ENCODE measurements around the gene CD22. TPM values are rescaled to one million over a fixed set of nuclear protein-coding genes. Genes with fewer than 3 reads are reported as not detected.

The CD22 gene
- total and polyA plus RNA-seq, 2 experiments from 2014 or later, result 0.51 TPM; not detected in 1

GRCh38 chr19:35395382-35396199 is 66.6 kb downstream of the CD22 start:
- Histone ChIP-seq H3K4me3 (no peak overlapping the region), H3K36me3 (no peaks in the 10 kb centered on the region), H3K27me3 (no peaks in the 10 kb centered on the region), H3K27ac (peak overlapping the region; percentile 58), H3K9me3 (ENCODE audit: low read depth) (no peaks in the 10 kb centered on the region), H3K4me1 (ENCODE audit: low read depth) (peaks cover 10% of the 10 kb centered on the region)
- TF ChIP-seq CTCF (IDR thresholded peaks at IDR 0.05; ENCODE audit: low read depth, low read length), result no peak
- DNase-seq (ENCODE audit: low read depth in 1 of 2, low spot score in 1 of 2), result peak in 1 of 2 donors; percentile 18

- no peak for TF ChIP-seq CTCF (IDR thresholded peaks at IDR 0.05; ENCODE audit: low read depth, low read length)
- DNase-seq (ENCODE audit: low read depth in 1 of 2, low spot score in 1 of 2), result no peak
Measured at GRCh38 chr19:35396240-35396885, 67.4 kb downstream of the CD22 start.

More at GRCh38 chr19:35396240-35396885, 67.4 kb downstream of the CD22 start:
- no peak overlapping the region for H3K27ac ChIP-seq
- H3K4me3 ChIP-seq, result no peak overlapping the region
- H3K4me1 ChIP-seq (ENCODE audit: low read depth), result peaks cover 10% of the 10 kb centered on the region
- H3K9me3 ChIP-seq (ENCODE audit: low read depth), result no peaks in the 10 kb centered on the region
- no peaks in the 10 kb centered on the region for H3K36me3 ChIP-seq
- no peaks in the 10 kb centered on the region for H3K27me3 ChIP-seq

Other genes starting within 250 kb of the CD22 start
- gene FXYD3, start 213.4 kb upstream of the CD22 start, total RNA-seq, result not detected in 2 replicates
- 0.35 TPM in 1 of 2 replicates, not detected in the other for gene FXYD3, start 213.4 kb upstream of the CD22 start, polyA plus RNA-seq
- gene LGI4, start 194.1 kb upstream of the CD22 start, total RNA-seq, result 42.0 and 45.5 TPM in 2 replicates
- gene LGI4, start 194.1 kb upstream of the CD22 start, polyA plus RNA-seq, result 26.7 and 27.5 TPM in 2 replicates
- gene FXYD1, start 190.4 kb upstream of the CD22 start, total RNA-seq, result 105 and 154 TPM in 2 replicates
- gene FXYD1, start 190.4 kb upstream of the CD22 start, polyA plus RNA-seq, result 268 and 314 TPM in 2 replicates
- 2.6 and 4.5 TPM in 2 replicates for gene FXYD7, start 185.9 kb upstream of the CD22 start, total RNA-seq
- 3.5 and 5.0 TPM in 2 replicates for gene FXYD7, start 185.9 kb upstream of the CD22 start, polyA plus RNA-seq
- gene FXYD5, start 174.5 kb upstream of the CD22 start, total RNA-seq, result 12.2 and 14.5 TPM in 2 replicates
- 11.3 and 19.3 TPM in 2 replicates for gene FXYD5, start 174.5 kb upstream of the CD22 start, polyA plus RNA-seq
- not detected in 2 replicates for gene FAM187B, start 100.4 kb upstream of the CD22 start, total RNA-seq
- not detected in 2 replicates for gene FAM187B, start 100.4 kb upstream of the CD22 start, polyA plus RNA-seq
- 40.1 and 63.6 TPM in 2 replicates for gene LSR, start 80.2 kb upstream of the CD22 start, total RNA-seq
- gene LSR, start 80.2 kb upstream of the CD22 start, polyA plus RNA-seq, result 77.0 and 91.9 TPM in 2 replicates
- gene USF2, start 60.2 kb upstream of the CD22 start, total RNA-seq, result 210 and 235 TPM in 2 replicates
- gene USF2, start 60.2 kb upstream of the CD22 start, polyA plus RNA-seq, result 27.9 and 31.7 TPM in 2 replicates
- gene HAMP, start 46.7 kb upstream of the CD22 start, total RNA-seq, result 2.5 and 3.7 TPM in 2 replicates
- gene HAMP, start 46.7 kb upstream of the CD22 start, polyA plus RNA-seq, result 10.6 and 25.6 TPM in 2 replicates
- gene MAG, start 37.0 kb upstream of the CD22 start, total RNA-seq, result 2.1 and 2.4 TPM in 2 replicates
- gene MAG, start 37.0 kb upstream of the CD22 start, polyA plus RNA-seq, result 1.2 and 1.3 TPM in 2 replicates
- not detected in 2 replicates for gene FFAR1, start 18.7 kb downstream of the CD22 start, total RNA-seq
- 0.11 TPM in 1 of 2 replicates, not detected in the other for gene FFAR1, start 18.7 kb downstream of the CD22 start, polyA plus RNA-seq
- 0.21 TPM in 1 of 2 replicates, not detected in the other for gene FFAR3, start 29.3 kb downstream of the CD22 start, total RNA-seq
- gene FFAR3, start 29.3 kb downstream of the CD22 start, polyA plus RNA-seq, result not detected in 2 replicates
- 0.33 and 0.42 TPM in 2 replicates for gene GPR42, start 41.9 kb downstream of the CD22 start, total RNA-seq
- 0.32 TPM in 1 of 2 replicates, not detected in the other for gene GPR42, start 41.9 kb downstream of the CD22 start, polyA plus RNA-seq
- gene FFAR2, start 119.1 kb downstream of the CD22 start, total RNA-seq, result not detected in 2 replicates
- gene FFAR2, start 119.1 kb downstream of the CD22 start, polyA plus RNA-seq, result not detected in 2 replicates
- gene KRTDAP, start 161.3 kb downstream of the CD22 start, total RNA-seq, result 0.60 TPM in 1 of 2 replicates, not detected in the other
- gene KRTDAP, start 161.3 kb downstream of the CD22 start, polyA plus RNA-seq, result 1.4 and 2.2 TPM in 2 replicates
- gene DMKN, start 184.5 kb downstream of the CD22 start, total RNA-seq, result 232 and 289 TPM in 2 replicates
- 220 and 329 TPM in 2 replicates for gene DMKN, start 184.5 kb downstream of the CD22 start, polyA plus RNA-seq
- gene SBSN, start 199.1 kb downstream of the CD22 start, total RNA-seq, result 0.15 TPM in 1 of 2 replicates, not detected in the other
- not detected in 2 replicates for gene SBSN, start 199.1 kb downstream of the CD22 start, polyA plus RNA-seq
- 0.46 TPM in 1 of 2 replicates, not detected in the other for gene GAPDHS, start 204.3 kb downstream of the CD22 start, total RNA-seq
- not detected in 2 replicates for gene GAPDHS, start 204.3 kb downstream of the CD22 start, polyA plus RNA-seq
- 95.9 and 149 TPM in 2 replicates for gene TMEM147, start 216.4 kb downstream of the CD22 start, total RNA-seq
- gene TMEM147, start 216.4 kb downstream of the CD22 start, polyA plus RNA-seq, result 186 and 260 TPM in 2 replicates
- gene ATP4A, start 234.5 kb downstream of the CD22 start, total RNA-seq, result 0.74 TPM in 1 of 2 replicates, not detected in the other
- gene ATP4A, start 234.5 kb downstream of the CD22 start, polyA plus RNA-seq, result 0.10 TPM in 1 of 2 replicates, not detected in the other